Stomach (tissue), 9 donors: ENCODE data around the gene POU1F1. TPM values are rescaled to one million over a fixed set of nuclear protein-coding genes. Genes with fewer than 3 reads are reported as not detected.

Experiments
- DNase-seq, 2 donors: peaks; one replicate each; pipeline versions ENCODE4 v3.0.0 to v3.0.0-alpha.2; 2013 to 2019
- H3K27ac ChIP-seq, 5 donors: fragments of 200-600 bp in 4 of 5; sonication (generic) in 4 of 5; one replicate each; pipeline ENCODE4 v1.5.1; 2013 to 2019; ENCODE audit warnings: mild to moderate bottlenecking in 1 of 5, moderate library complexity in 1 of 5
- H3K27me3 ChIP-seq, 3 donors: fragments of 200-600 bp; sonication (generic); one replicate each; pipeline ENCODE4 v1.5.1; 2017 to 2019; ENCODE audit warnings: mixed run types in 1 of 3
- H3K36me3 ChIP-seq, 4 donors: fragments of 200-600 bp; sonication (generic); 1 replicate in 3 of 4; 2 replicates in 1 of 4; pipeline ENCODE4 v1.5.1; 2016 to 2019
- H3K4me1 ChIP-seq, 4 donors: fragments of 200-600 bp; sonication (generic); one replicate each; pipeline ENCODE4 v1.5.1; 2016 to 2019
- H3K4me3 ChIP-seq, 4 donors: fragments of 200-600 bp; sonication (generic) in 3 of 4; one replicate each; pipeline ENCODE4 v1.5.1; 2016 to 2019; ENCODE audit warnings: mild to moderate bottlenecking in 1 of 4
- H3K9me3 ChIP-seq, 4 donors: fragments of 200-600 bp; sonication (generic); one replicate each; pipeline ENCODE4 v1.5.1; 2016 to 2019
- EP300 ChIP-seq: sonication (generic); formaldehyde crosslinking; IDR thresholded peaks from one replicate; pipeline ENCODE4 v1.6.1; 2017; ENCODE audit warnings: antibody characterized with exemption
- POLR2A ChIP-seq, 4 donors: fragments of 450-650 bp; IDR thresholded peaks; one replicate each; pipeline ENCODE4 v1.6.1; 2016; ENCODE audit warnings: antibody characterized with exemption in 4 of 4, control low read depth in 2 of 4, mild to moderate bottlenecking in 1 of 4, moderate library complexity in 1 of 4
- POLR2AphosphoS5 ChIP-seq, 3 donors: sonication (generic); formaldehyde crosslinking; IDR thresholded peaks; one replicate each; pipeline ENCODE4 v1.6.1; 2016; ENCODE audit warnings: antibody characterized with exemption in 3 of 3
- WGBS, 5 donors: extraction: QIAGEN DNeasy Blood & Tissue Kit in 3 of 5; methylation state at CpG; one replicate each; pipeline versions ENCODE4 v1.1.5 to v1.1.7; 2013 to 2018; 5-methylcytosine and 5-hydroxymethylcytosine counted together
- intact Hi-C: fragments of 100-400 bp; cut with DNase I; formaldehyde crosslinking; loops from one replicate; pipeline ENCODE4 v1.15.1; 2023; ENCODE audit warnings: low total_unique reads
- polyA plus RNA-seq, 3 donors: library from polyadenylated mRNA; stranded (reverse); fragments of 200-250 nt; gene quantifications; one replicate each; pipeline ENCODE4 v1.2.3, GENCODE V29; 2013
- total RNA-seq, 5 donors: library from RNA; depleted of rRNA; stranded (reverse); fragments of >200 nt; gene quantifications; one replicate each; pipeline versions ENCODE4 v1.1.0 to v1.2.3, GENCODE V29; 2014 to 2016
- TF ChIP-seq, protein P1 (sequence below), 7 experiments: fragments of 450-650 bp in 4 of 7; fragments of 200-600 bp in 3 of 7; sonication (generic) in 3 of 7; IDR thresholded peaks; one replicate each; pipeline ENCODE4 v1.5.1; 2016 to 2019; ENCODE audit warnings: antibody characterized with exemption in 7 of 7, control low read depth in 2 of 7, mild to moderate bottlenecking in 1 of 7
- donor health status: healthy with polysubstance abuse.
- donor health status: Bipolar disorder and iron deficiency.
- donor health status: healthy.

POU1F1 gene
- total and polyA plus RNA-seq, 8 donors, result not detected

- WGBS, 5 donors, result 83 to 87% (median 84%) methylated on average over 8 of the region's 8 CpGs
- Histone ChIP-seq H3K4me1 (peaks cover 0 to 4% (median 0%) of the 10 kb centered on the region in 4 donors), H3K4me3 (no peak overlapping the region), H3K9me3 (no peaks in the 10 kb centered on the region), H3K36me3 (no peaks in the 10 kb centered on the region), H3K27me3 (no peaks in the 10 kb centered on the region), H3K27ac (no peak overlapping the region)
- intact Hi-C loops, result no loop called here
- no peak for TF ChIP-seq EP300
- TF ChIP-seq POLR2A (IDR thresholded peaks at IDR 0.05), result no peak
- TF ChIP-seq, protein P1, sequence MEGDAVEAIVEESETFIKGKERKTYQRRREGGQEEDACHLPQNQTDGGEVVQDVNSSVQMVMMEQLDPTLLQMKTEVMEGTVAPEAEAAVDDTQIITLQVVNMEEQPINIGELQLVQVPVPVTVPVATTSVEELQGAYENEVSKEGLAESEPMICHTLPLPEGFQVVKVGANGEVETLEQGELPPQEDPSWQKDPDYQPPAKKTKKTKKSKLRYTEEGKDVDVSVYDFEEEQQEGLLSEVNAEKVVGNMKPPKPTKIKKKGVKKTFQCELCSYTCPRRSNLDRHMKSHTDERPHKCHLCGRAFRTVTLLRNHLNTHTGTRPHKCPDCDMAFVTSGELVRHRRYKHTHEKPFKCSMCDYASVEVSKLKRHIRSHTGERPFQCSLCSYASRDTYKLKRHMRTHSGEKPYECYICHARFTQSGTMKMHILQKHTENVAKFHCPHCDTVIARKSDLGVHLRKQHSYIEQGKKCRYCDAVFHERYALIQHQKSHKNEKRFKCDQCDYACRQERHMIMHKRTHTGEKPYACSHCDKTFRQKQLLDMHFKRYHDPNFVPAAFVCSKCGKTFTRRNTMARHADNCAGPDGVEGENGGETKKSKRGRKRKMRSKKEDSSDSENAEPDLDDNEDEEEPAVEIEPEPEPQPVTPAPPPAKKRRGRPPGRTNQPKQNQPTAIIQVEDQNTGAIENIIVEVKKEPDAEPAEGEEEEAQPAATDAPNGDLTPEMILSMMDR (IDR thresholded peaks at IDR 0.05), result no peak
- TF ChIP-seq POLR2AphosphoS5 (IDR thresholded peaks at IDR 0.05), result no peak
- no peak for DNase-seq
Observed at GRCh38 chr3:87267953-87268645, 8.3 kb downstream of the POU1F1 start.

DNA sequence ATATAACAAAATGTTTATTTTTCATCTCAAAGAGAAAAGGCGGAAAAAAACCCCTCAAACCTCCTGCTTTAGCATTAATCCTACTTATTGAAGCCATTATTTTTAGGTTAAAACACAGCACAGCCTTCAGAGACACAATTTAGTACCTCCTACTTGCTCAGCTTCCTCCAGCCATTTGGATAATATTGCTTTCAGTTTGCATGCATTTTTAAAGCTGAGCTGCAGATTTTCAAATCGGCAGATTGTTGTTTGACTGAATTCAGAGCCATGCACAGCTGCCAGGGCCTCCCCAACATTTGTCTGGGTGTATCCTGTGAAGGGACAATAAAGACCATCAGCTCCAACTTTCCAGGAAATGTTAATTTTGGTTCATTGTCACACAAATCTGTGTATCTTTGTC, 14.5 kb downstream of the POU1F1 start:
- 54 to 80% (median 63%) methylated on average over 2 of the region's 2 CpGs for WGBS, 5 donors

GRCh38 chr3:87260270-87260669, 16.1 kb downstream of the POU1F1 start:
- peaks cover 0 to 6% (median 0%) of the 10 kb centered on the region in 4 donors for H3K4me1 ChIP-seq
- H3K27me3 ChIP-seq, result no peaks in the 10 kb centered on the region
- DNase-seq, result peak; percentile 38 to 65
- intact Hi-C loops, result no loop called here
- H3K36me3 ChIP-seq, result peaks cover 0 to 10% (median 7%) of the 10 kb centered on the region in 4 donors
- no peak overlapping the region for H3K27ac ChIP-seq
- WGBS, 5 donors, result 31 to 39% (median 35%) methylated on average over 4 of the region's 4 CpGs
- H3K4me3 ChIP-seq, result no peak overlapping the region
- H3K9me3 ChIP-seq, result no peaks in the 10 kb centered on the region
- TF ChIP-seq, protein P1 (IDR thresholded peaks at IDR 0.05), result peak in 4 of 7 experiments; percentile 18 to 61 (median 40)
- no peak for TF ChIP-seq POLR2A (IDR thresholded peaks at IDR 0.05)
- TF ChIP-seq POLR2AphosphoS5 (IDR thresholded peaks at IDR 0.05), result no peak
- no peak for TF ChIP-seq EP300

More for the DNA sequence above, 14.5 kb downstream of the POU1F1 start:
- intact Hi-C loops, result no loop called here
- Histone ChIP-seq H3K27ac (no peak overlapping the region), H3K9me3 (no peaks in the 10 kb centered on the region), H3K4me1 (peaks cover 0 to 6% (median 0%) of the 10 kb centered on the region in 4 donors), H3K4me3 (no peak overlapping the region), H3K36me3 (no peaks in the 10 kb centered on the region), H3K27me3 (no peaks in the 10 kb centered on the region)
- no peak for TF ChIP-seq POLR2AphosphoS5 (IDR thresholded peaks at IDR 0.05)
- TF ChIP-seq POLR2A (IDR thresholded peaks at IDR 0.05), result no peak
- TF ChIP-seq, protein P1 (IDR thresholded peaks at IDR 0.05), result no peak
- TF ChIP-seq EP300, result no peak
- no peak for DNase-seq

GRCh38 chr3:87250009-87250408, 26.4 kb downstream of the POU1F1 start:
- TF ChIP-seq EP300 (no peak), POLR2AphosphoS5 (IDR thresholded peaks at IDR 0.05) (no peak), POLR2A (IDR thresholded peaks at IDR 0.05) (no peak)
- TF ChIP-seq, protein P1 (IDR thresholded peaks at IDR 0.05), result no peak
- Histone ChIP-seq H3K4me3 (no peak overlapping the region), H3K27me3 (no peaks in the 10 kb centered on the region), H3K36me3 (peaks cover 12 to 81% (median 62%) of the 10 kb centered on the region in 4 donors), H3K9me3 (no peaks in the 10 kb centered on the region), H3K27ac (no peak overlapping the region), H3K4me1 (peaks cover 0 to 5% (median 0%) of the 10 kb centered on the region in 4 donors)
- intact Hi-C loops, result no loop called here
- 91 to 95% (median 93%) methylated on average over 1 of the region's 1 CpG for WGBS, 5 donors
- no peak for DNase-seq
